ENCODE measurements around the gene FMN1.

The FMN1 gene

GRCh38 chr15:32864841-32865240 lies 329.7 kb downstream of the FMN1 start:
- 98 to 100% methylated on average over 2 of the region's 3 CpGs for WGBS, 2 experiments
- H3K4me1 ChIP-seq (ENCODE audit: control insufficient read depth, insufficient read depth, low read length) = peaks cover 8% of the 10 kb centered on the region
- H3K36me3 ChIP-seq (ENCODE audit: control insufficient read depth, insufficient read depth, low read length) = no peaks in the 10 kb centered on the region
- no peaks in the 10 kb centered on the region for H3K9me3 ChIP-seq (ENCODE audit: control insufficient read depth, low read length)
- no peak overlapping the region for H3K4me3 ChIP-seq (ENCODE audit: insufficient read depth, low read depth, low read length)
- no peaks in the 10 kb centered on the region for H3K27me3 ChIP-seq (ENCODE audit: control insufficient read depth, insufficient read depth, low read length, poor library complexity, severe bottlenecking)
- no peak overlapping the region for H3K27ac ChIP-seq (ENCODE audit: insufficient read depth, low read depth, low read length, poor library complexity, severe bottlenecking)

GRCh38 chr15:32864051-32864450 lies 330.5 kb downstream of the FMN1 start:
- Histone ChIP-seq H3K9me3 (ENCODE audit: control insufficient read depth, low read length) (no peaks in the 10 kb centered on the region), H3K36me3 (ENCODE audit: control insufficient read depth, insufficient read depth, low read length) (no peaks in the 10 kb centered on the region), H3K27ac (ENCODE audit: insufficient read depth, low read depth, low read length, poor library complexity, severe bottlenecking) (no peak overlapping the region), H3K27me3 (ENCODE audit: control insufficient read depth, insufficient read depth, low read length, poor library complexity, severe bottlenecking) (no peaks in the 10 kb centered on the region), H3K4me1 (ENCODE audit: control insufficient read depth, insufficient read depth, low read length) (peaks cover 8% of the 10 kb centered on the region), H3K4me3 (ENCODE audit: insufficient read depth, low read depth, low read length) (no peak overlapping the region)
- WGBS, 2 experiments = 90 to 100% methylated on average over 1 of the region's 1 CpG

- Histone ChIP-seq H3K27me3 (ENCODE audit: control insufficient read depth, insufficient read depth, low read length, poor library complexity, severe bottlenecking) (no peaks in the 10 kb centered on the region), H3K9me3 (ENCODE audit: control insufficient read depth, low read length) (no peaks in the 10 kb centered on the region), H3K27ac (ENCODE audit: insufficient read depth, low read depth, low read length, poor library complexity, severe bottlenecking) (no peak overlapping the region), H3K36me3 (ENCODE audit: control insufficient read depth, insufficient read depth, low read length) (no peaks in the 10 kb centered on the region), H3K4me3 (ENCODE audit: insufficient read depth, low read depth, low read length) (no peak overlapping the region), H3K4me1 (ENCODE audit: control insufficient read depth, insufficient read depth, low read length) (peaks cover 8% of the 10 kb centered on the region)
- 30% methylated on average over 14 of the region's 14 CpGs for WGBS, 2 experiments
Measured at GRCh38 chr15:32861761-32862160, 332.8 kb downstream of the FMN1 start.

DNA sequence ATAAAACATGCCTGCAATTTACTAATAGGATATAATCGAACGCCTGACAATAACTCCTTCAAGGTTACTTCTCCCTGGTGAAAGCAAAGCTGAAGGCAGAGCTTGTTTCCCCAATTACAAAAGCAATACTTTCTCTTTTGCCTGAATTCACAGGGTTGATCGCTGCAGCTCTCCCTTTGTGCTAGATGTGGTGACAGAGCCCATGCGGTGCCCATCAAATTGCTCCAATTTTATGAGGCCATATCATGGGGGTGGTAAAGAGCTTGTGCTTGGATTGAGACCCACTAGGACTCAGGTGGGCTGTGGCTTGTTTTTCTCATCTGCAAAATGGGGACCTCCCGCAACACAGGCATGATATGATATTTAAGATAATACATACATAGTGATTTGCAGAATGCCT lies 333.3 kb downstream of the FMN1 start:
- H3K27ac ChIP-seq (ENCODE audit: insufficient read depth, low read depth, low read length, poor library complexity, severe bottlenecking) = no peak overlapping the region

GRCh38 chr15:32859996-32860395 lies 334.5 kb downstream of the FMN1 start:
- Histone ChIP-seq H3K27me3 (ENCODE audit: control insufficient read depth, insufficient read depth, low read length, poor library complexity, severe bottlenecking) (no peaks in the 10 kb centered on the region), H3K4me3 (ENCODE audit: insufficient read depth, low read depth, low read length) (no peak overlapping the region), H3K4me1 (ENCODE audit: control insufficient read depth, insufficient read depth, low read length) (peaks cover 13% of the 10 kb centered on the region), H3K36me3 (ENCODE audit: control insufficient read depth, insufficient read depth, low read length) (no peaks in the 10 kb centered on the region), H3K27ac (ENCODE audit: insufficient read depth, low read depth, low read length, poor library complexity, severe bottlenecking) (no peak overlapping the region), H3K9me3 (ENCODE audit: control insufficient read depth, low read length) (no peaks in the 10 kb centered on the region)
- WGBS, 2 experiments = 93 to 96% methylated on average over 2 of the region's 2 CpGs

More for the DNA sequence above, 333.3 kb downstream of the FMN1 start:
- no peaks in the 10 kb centered on the region for H3K27me3 ChIP-seq (ENCODE audit: control insufficient read depth, insufficient read depth, low read length, poor library complexity, severe bottlenecking)
- peaks cover 8% of the 10 kb centered on the region for H3K4me1 ChIP-seq (ENCODE audit: control insufficient read depth, insufficient read depth, low read length)
- no peak overlapping the region for H3K4me3 ChIP-seq (ENCODE audit: insufficient read depth, low read depth, low read length)
- WGBS, 2 experiments = 85 to 88% methylated on average over 4 to 5 of the region's 5 CpGs
- no peaks in the 10 kb centered on the region for H3K9me3 ChIP-seq (ENCODE audit: control insufficient read depth, low read length)
- no peaks in the 10 kb centered on the region for H3K36me3 ChIP-seq (ENCODE audit: control insufficient read depth, insufficient read depth, low read length)

- no peak overlapping the region for H3K27ac ChIP-seq (ENCODE audit: insufficient read depth, low read depth, low read length, poor library complexity, severe bottlenecking)
- 92 to 94% methylated on average over 3 of the region's 3 CpGs for WGBS, 2 experiments
- no peaks in the 10 kb centered on the region for H3K27me3 ChIP-seq (ENCODE audit: control insufficient read depth, insufficient read depth, low read length, poor library complexity, severe bottlenecking)
- peaks cover 13% of the 10 kb centered on the region for H3K4me1 ChIP-seq (ENCODE audit: control insufficient read depth, insufficient read depth, low read length)
- H3K36me3 ChIP-seq (ENCODE audit: control insufficient read depth, insufficient read depth, low read length) = no peaks in the 10 kb centered on the region
- H3K4me3 ChIP-seq (ENCODE audit: insufficient read depth, low read depth, low read length) = no peak overlapping the region
- H3K9me3 ChIP-seq (ENCODE audit: control insufficient read depth, low read length) = no peaks in the 10 kb centered on the region
Measured at GRCh38 chr15:32859251-32859650, 335.3 kb downstream of the FMN1 start.

DNA sequence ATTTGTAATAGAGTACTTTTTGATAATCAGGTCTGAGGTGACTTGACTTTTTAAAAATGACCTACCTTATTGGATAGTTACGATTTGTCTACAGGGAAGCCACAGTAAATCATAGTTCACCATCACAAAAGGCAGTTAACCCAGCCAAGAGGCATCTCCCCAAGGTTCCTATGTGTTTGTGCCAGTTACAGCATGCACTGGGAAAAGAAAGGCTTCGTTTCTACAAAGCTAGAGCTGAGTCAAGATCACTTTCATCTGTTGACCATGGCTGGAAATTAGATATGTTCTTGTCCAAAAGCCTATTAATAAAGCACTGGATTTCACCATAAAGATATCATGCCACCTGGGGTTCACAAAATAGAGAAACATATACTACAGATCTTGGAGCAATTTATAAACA lies 336.8 kb downstream of the FMN1 start:
- H3K4me3 ChIP-seq (ENCODE audit: insufficient read depth, low read depth, low read length) = no peak overlapping the region
- no peaks in the 10 kb centered on the region for H3K36me3 ChIP-seq (ENCODE audit: control insufficient read depth, insufficient read depth, low read length)
- H3K9me3 ChIP-seq (ENCODE audit: control insufficient read depth, low read length) = no peaks in the 10 kb centered on the region
- no peaks in the 10 kb centered on the region for H3K27me3 ChIP-seq (ENCODE audit: control insufficient read depth, insufficient read depth, low read length, poor library complexity, severe bottlenecking)
- H3K27ac ChIP-seq (ENCODE audit: insufficient read depth, low read depth, low read length, poor library complexity, severe bottlenecking) = no peak overlapping the region
- H3K4me1 ChIP-seq (ENCODE audit: control insufficient read depth, insufficient read depth, low read length) = peaks cover 20% of the 10 kb centered on the region
- 90 to 97% methylated on average over 2 of the region's 2 CpGs for WGBS, 2 experiments

DNA sequence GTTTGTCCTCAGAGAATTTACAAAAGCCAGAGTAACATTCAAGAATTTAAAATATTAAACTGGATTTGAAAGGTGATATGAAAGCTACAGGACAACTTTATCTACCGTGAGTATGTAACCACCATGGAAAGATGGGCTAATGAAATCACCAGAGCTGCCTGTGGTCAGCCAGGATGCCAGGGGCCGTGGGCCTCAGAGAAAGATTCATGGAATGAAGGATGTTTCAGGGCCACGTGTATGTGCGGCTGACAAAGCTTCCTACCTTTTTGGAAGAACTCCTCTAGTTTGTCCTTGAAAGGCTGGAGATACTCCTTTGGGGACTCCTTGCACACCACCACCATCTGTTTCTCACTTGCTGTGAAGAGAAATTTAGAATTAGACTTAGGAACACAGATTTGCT lies 337.8 kb downstream of the FMN1 start:
- Histone ChIP-seq H3K9me3 (ENCODE audit: control insufficient read depth, low read length) (no peaks in the 10 kb centered on the region), H3K36me3 (ENCODE audit: control insufficient read depth, insufficient read depth, low read length) (no peaks in the 10 kb centered on the region), H3K4me3 (ENCODE audit: insufficient read depth, low read depth, low read length) (no peak overlapping the region), H3K4me1 (ENCODE audit: control insufficient read depth, insufficient read depth, low read length) (peaks cover 20% of the 10 kb centered on the region), H3K27ac (ENCODE audit: insufficient read depth, low read depth, low read length, poor library complexity, severe bottlenecking) (no peak overlapping the region), H3K27me3 (ENCODE audit: control insufficient read depth, insufficient read depth, low read length, poor library complexity, severe bottlenecking) (no peaks in the 10 kb centered on the region)
- 91 to 95% methylated on average over 4 of the region's 4 CpGs for WGBS, 2 experiments

GRCh38 chr15:32855942-32856341 lies 338.6 kb downstream of the FMN1 start:
- H3K4me1 ChIP-seq (ENCODE audit: control insufficient read depth, insufficient read depth, low read length) = peaks cover 16% of the 10 kb centered on the region
- H3K27ac ChIP-seq (ENCODE audit: insufficient read depth, low read depth, low read length, poor library complexity, severe bottlenecking) = no peak overlapping the region
- no peak overlapping the region for H3K4me3 ChIP-seq (ENCODE audit: insufficient read depth, low read depth, low read length)
- no peaks in the 10 kb centered on the region for H3K27me3 ChIP-seq (ENCODE audit: control insufficient read depth, insufficient read depth, low read length, poor library complexity, severe bottlenecking)
- no peaks in the 10 kb centered on the region for H3K36me3 ChIP-seq (ENCODE audit: control insufficient read depth, insufficient read depth, low read length)
- H3K9me3 ChIP-seq (ENCODE audit: control insufficient read depth, low read length) = no peaks in the 10 kb centered on the region

DNA sequence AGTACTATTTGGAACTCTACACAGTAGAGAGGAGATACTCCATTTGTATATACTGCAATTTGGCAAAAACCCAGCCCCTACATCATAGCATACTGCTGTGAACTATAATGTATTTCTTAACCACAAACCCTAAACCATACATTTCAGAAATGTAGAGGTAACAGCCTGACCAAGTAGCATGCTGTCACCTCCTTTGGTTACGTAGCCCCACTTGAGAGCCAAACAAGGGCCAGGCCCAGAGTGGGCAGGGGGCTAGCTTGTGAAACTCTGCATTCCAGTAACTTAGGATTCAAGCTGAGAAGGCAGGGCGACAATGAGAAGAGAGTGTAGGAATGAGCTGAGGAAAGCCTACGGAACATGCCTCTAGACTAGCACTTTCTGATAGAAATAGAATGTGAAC lies 340.9 kb downstream of the FMN1 start:
- no peaks in the 10 kb centered on the region for H3K27me3 ChIP-seq (ENCODE audit: control insufficient read depth, insufficient read depth, low read length, poor library complexity, severe bottlenecking)
- no peaks in the 10 kb centered on the region for H3K9me3 ChIP-seq (ENCODE audit: control insufficient read depth, low read length)
- peaks cover 12% of the 10 kb centered on the region for H3K4me1 ChIP-seq (ENCODE audit: control insufficient read depth, insufficient read depth, low read length)
- H3K36me3 ChIP-seq (ENCODE audit: control insufficient read depth, insufficient read depth, low read length) = no peaks in the 10 kb centered on the region
- no peak overlapping the region for H3K4me3 ChIP-seq (ENCODE audit: insufficient read depth, low read depth, low read length)
- 8 to 29% methylated on average over 3 of the region's 3 CpGs for WGBS, 2 experiments
- H3K27ac ChIP-seq (ENCODE audit: insufficient read depth, low read depth, low read length, poor library complexity, severe bottlenecking) = no peak overlapping the region

GRCh38 chr15:32852771-32853170 lies 341.7 kb downstream of the FMN1 start:
- Histone ChIP-seq H3K4me3 (ENCODE audit: insufficient read depth, low read depth, low read length) (no peak overlapping the region), H3K27me3 (ENCODE audit: control insufficient read depth, insufficient read depth, low read length, poor library complexity, severe bottlenecking) (no peaks in the 10 kb centered on the region), H3K27ac (ENCODE audit: insufficient read depth, low read depth, low read length, poor library complexity, severe bottlenecking) (no peak overlapping the region), H3K9me3 (ENCODE audit: control insufficient read depth, low read length) (no peaks in the 10 kb centered on the region), H3K36me3 (ENCODE audit: control insufficient read depth, insufficient read depth, low read length) (no peaks in the 10 kb centered on the region), H3K4me1 (ENCODE audit: control insufficient read depth, insufficient read depth, low read length) (peaks cover 12% of the 10 kb centered on the region)
- WGBS, 2 experiments = 78 to 80% methylated on average over 3 of the region's 3 CpGs
